KOPT-K1 (cell line): Measurements from ENCODE around the gene APBA2.
"Not testable (repeated sequence)": the region's sequence is repeated elsewhere in the genome, so short reads cannot be mapped to it uniquely, and the experiment has no call there.

Experiments used
- H3K27ac ChIP-seq: fragments of 200-600 bp; sonication (generic); 2 replicates; pipeline ENCODE4 v1.5.1; 2016; ENCODE audit warnings: antibody characterized with exemption, mild to moderate bottlenecking, low read depth, low read length; ENCODE audit not compliant: poor library complexity, severe bottlenecking
- H3K36me3 ChIP-seq: fragments of 200-600 bp; sonication (generic); 2 replicates; pipeline ENCODE4 v1.5.1; 2017; ENCODE audit warnings: antibody characterized with exemption, mild to moderate bottlenecking, low read length, moderate library complexity; ENCODE audit not compliant: insufficient read depth
- H3K9me3 ChIP-seq: fragments of 200-600 bp; sonication (generic); 2 replicates; pipeline ENCODE4 v1.5.1; 2017; ENCODE audit warnings: antibody characterized with exemption, low read length, mild to moderate bottlenecking; ENCODE audit not compliant: insufficient read depth, poor library complexity, severe bottlenecking

Gene APBA2

GRCh38 chr15:29097971-29098370 is 212.2 kb downstream of the APBA2 start:
- Histone ChIP-seq H3K27ac (no peak overlapping the region), H3K9me3 (no peaks in the 10 kb centered on the region), H3K36me3 (peaks cover 29% of the 10 kb centered on the region; the same call in 1 of the 2 replicates)

GRCh38 chr15:29098652-29099051 is 212.9 kb downstream of the APBA2 start:
- Histone ChIP-seq H3K9me3 (no peaks in the 10 kb centered on the region), H3K27ac (no peak overlapping the region), H3K36me3 (peaks cover 30% of the 10 kb centered on the region; the same call in 1 of the 2 replicates)

GRCh38 chr15:29099131-29099880 is 213.5 kb downstream of the APBA2 start:
- Histone ChIP-seq H3K27ac (no peak overlapping the region), H3K9me3 (no peaks in the 10 kb centered on the region), H3K36me3 (peaks cover 30% of the 10 kb centered on the region; the same call in 1 of the 2 replicates)

GRCh38 chr15:29100486-29101000 is 214.8 kb downstream of the APBA2 start:
- no peaks in the 10 kb centered on the region for H3K9me3 ChIP-seq
- H3K36me3 ChIP-seq = peaks cover 36% of the 10 kb centered on the region; the same call in 1 of the 2 replicates
- no peak overlapping the region for H3K27ac ChIP-seq

- no peak overlapping the region for H3K27ac ChIP-seq
- H3K36me3 ChIP-seq = peaks cover 39% of the 10 kb centered on the region; the same call in 1 of the 2 replicates
- no peaks in the 10 kb centered on the region for H3K9me3 ChIP-seq
Observed at GRCh38 chr15:29101491-29101890, 215.7 kb downstream of the APBA2 start.

GRCh38 chr15:29102173-29102794 is 216.5 kb downstream of the APBA2 start:
- not testable (repeated sequence) for H3K9me3 ChIP-seq, H3K27ac ChIP-seq
- peaks cover 39% of the 10 kb centered on the region; the same call in 1 of the 2 replicates for H3K36me3 ChIP-seq

- Histone ChIP-seq H3K9me3 (no peaks in the 10 kb centered on the region), H3K27ac (no peak overlapping the region)
Observed at GRCh38 chr15:29102911-29103823, 217.4 kb downstream of the APBA2 start.

GRCh38 chr15:29103824-29104565 is 218.2 kb downstream of the APBA2 start:
- Histone ChIP-seq H3K36me3 (peaks cover 33% of the 10 kb centered on the region; the same call in 1 of the 2 replicates), H3K27ac (no peak overlapping the region), H3K9me3 (no peaks in the 10 kb centered on the region)

More at GRCh38 chr15:29102911-29103823, 217.4 kb downstream of the APBA2 start:
- H3K36me3 ChIP-seq = peaks cover 39% of the 10 kb centered on the region; the same call in 1 of the 2 replicates

GRCh38 chr15:29104566-29104880 is 218.7 kb downstream of the APBA2 start:
- Histone ChIP-seq H3K27ac (no peak overlapping the region), H3K9me3 (no peaks in the 10 kb centered on the region)

GRCh38 chr15:29105151-29105854 is 219.5 kb downstream of the APBA2 start:
- Histone ChIP-seq H3K27ac (no peak overlapping the region), H3K9me3 (no peaks in the 10 kb centered on the region), H3K36me3 (peaks cover 21% of the 10 kb centered on the region; the same call in 1 of the 2 replicates)

More at GRCh38 chr15:29104566-29104880, 218.7 kb downstream of the APBA2 start:
- H3K36me3 ChIP-seq = peaks cover 28% of the 10 kb centered on the region; the same call in 1 of the 2 replicates

- Histone ChIP-seq H3K27ac (no peak overlapping the region), H3K9me3 (no peaks in the 10 kb centered on the region), H3K36me3 (peaks cover 14% of the 10 kb centered on the region; the same call in 1 of the 2 replicates)
Observed at GRCh38 chr15:29106116-29106515, 220.3 kb downstream of the APBA2 start.

GRCh38 chr15:29106551-29107290 is 220.9 kb downstream of the APBA2 start:
- Histone ChIP-seq H3K27ac (no peak overlapping the region), H3K9me3 (no peaks in the 10 kb centered on the region), H3K36me3 (peaks cover 14% of the 10 kb centered on the region; the same call in 1 of the 2 replicates)

GRCh38 chr15:29107291-29107890 is 221.6 kb downstream of the APBA2 start:
- Histone ChIP-seq H3K36me3 (peaks cover 14% of the 10 kb centered on the region; the same call in 1 of the 2 replicates), H3K9me3 (no peaks in the 10 kb centered on the region), H3K27ac (no peak overlapping the region)
